ENCODE measurements around the gene ADCY2.

- TF ChIP-seq POLR2A (IDR thresholded peaks at IDR 0.05; ENCODE audit: low read depth, low read length) (no peak), TAF1 (IDR thresholded peaks at IDR 0.05; ENCODE audit: borderline replicate concordance, low read depth, low read length) (no peak), POLR2AphosphoS5 (IDR thresholded peaks at IDR 0.05; ENCODE audit: low read depth, low read length) (no peak)
Observed at GRCh38 chr5:7762267-7762666, 366.3 kb downstream of the ADCY2 start.

All from GM12892 (cell line).